ENCODE data around the gene ZNF576. TPM values are rescaled to one million over a fixed set of nuclear protein-coding genes. Genes with fewer than 3 reads are reported as not detected.
"Not testable (repeated sequence)": the region's sequence is repeated elsewhere in the genome, so short reads cannot be mapped to it uniquely, and the experiment has no call there.

ZNF576 gene
- total RNA-seq, 1 donor from 2014 or later = 9.5 TPM

GRCh38 chr19:43641333-43641732 is 44.9 kb downstream of the ZNF576 start:
- Histone ChIP-seq H3K27me3 (ENCODE audit: control insufficient read depth, insufficient read depth, low read length) (peaks cover 14% of the 10 kb centered on the region), H3K36me3 (ENCODE audit: control insufficient read depth, insufficient read depth, low read length) (no peaks in the 10 kb centered on the region), H3K4me3 (ENCODE audit: low read depth, low read length) (no peak overlapping the region)
- DNase-seq (ENCODE audit: low read depth) (no peak), FAIRE-seq (no peak)
- TF ChIP-seq CTCF (IDR thresholded peaks at IDR 0.05; ENCODE audit: insufficient read depth, low read length, severe bottlenecking) = no peak

GRCh38 chr19:43642531-43642930 is 46.1 kb downstream of the ZNF576 start:
- H3K36me3 ChIP-seq (ENCODE audit: control insufficient read depth, insufficient read depth, low read length) = no peaks in the 10 kb centered on the region
- TF ChIP-seq CTCF (IDR thresholded peaks at IDR 0.05; ENCODE audit: insufficient read depth, low read length, severe bottlenecking) = no peak
- peaks cover 11% of the 10 kb centered on the region for H3K27me3 ChIP-seq (ENCODE audit: control insufficient read depth, insufficient read depth, low read length)
- FAIRE-seq (no peak), DNase-seq (ENCODE audit: low read depth) (no peak)
- H3K4me3 ChIP-seq (ENCODE audit: low read depth, low read length) = no peak overlapping the region

GRCh38 chr19:43643326-43643725 is 46.9 kb downstream of the ZNF576 start:
- Histone ChIP-seq H3K36me3 (ENCODE audit: control insufficient read depth, insufficient read depth, low read length) (no peaks in the 10 kb centered on the region), H3K4me3 (ENCODE audit: low read depth, low read length) (no peak overlapping the region), H3K27me3 (ENCODE audit: control insufficient read depth, insufficient read depth, low read length) (peaks cover 8% of the 10 kb centered on the region)
- FAIRE-seq (no peak), DNase-seq (ENCODE audit: low read depth) (no peak)
- TF ChIP-seq CTCF (IDR thresholded peaks at IDR 0.05; ENCODE audit: insufficient read depth, low read length, severe bottlenecking) = no peak

- H3K27me3 ChIP-seq (ENCODE audit: control insufficient read depth, insufficient read depth, low read length) = peaks cover 1% of the 10 kb centered on the region
- no peak for TF ChIP-seq CTCF (IDR thresholded peaks at IDR 0.05; ENCODE audit: insufficient read depth, low read length, severe bottlenecking)
- FAIRE-seq (no peak), DNase-seq (ENCODE audit: low read depth) (no peak)
- no peak overlapping the region for H3K4me3 ChIP-seq (ENCODE audit: low read depth, low read length)
- H3K36me3 ChIP-seq (ENCODE audit: control insufficient read depth, insufficient read depth, low read length) = no peaks in the 10 kb centered on the region
Measured at GRCh38 chr19:43644181-43644580, 47.8 kb downstream of the ZNF576 start.

GRCh38 chr19:43648633-43649032 is 52.2 kb downstream of the ZNF576 start:
- Histone ChIP-seq H3K27me3 (ENCODE audit: control insufficient read depth, insufficient read depth, low read length) (no peaks in the 10 kb centered on the region), H3K4me3 (ENCODE audit: low read depth, low read length) (no peak overlapping the region), H3K36me3 (ENCODE audit: control insufficient read depth, insufficient read depth, low read length) (no peaks in the 10 kb centered on the region)
- no peak for TF ChIP-seq CTCF (IDR thresholded peaks at IDR 0.05; ENCODE audit: insufficient read depth, low read length, severe bottlenecking)
- DNase-seq (ENCODE audit: low read depth) = no peak
- FAIRE-seq = no peak

- Histone ChIP-seq H3K27me3 (ENCODE audit: control insufficient read depth, insufficient read depth, low read length) (no peaks in the 10 kb centered on the region), H3K4me3 (ENCODE audit: low read depth, low read length) (no peak overlapping the region), H3K36me3 (ENCODE audit: control insufficient read depth, insufficient read depth, low read length) (peaks cover under 1% of the 10 kb centered on the region)
- no peak for FAIRE-seq
- no peak for DNase-seq (ENCODE audit: low read depth)
- TF ChIP-seq CTCF (IDR thresholded peaks at IDR 0.05; ENCODE audit: insufficient read depth, low read length, severe bottlenecking) = no peak
Measured at GRCh38 chr19:43649514-43649913, 53.1 kb downstream of the ZNF576 start.

GRCh38 chr19:43650276-43650675 is 53.9 kb downstream of the ZNF576 start:
- not testable (repeated sequence) for H3K36me3 ChIP-seq (ENCODE audit: control insufficient read depth, insufficient read depth, low read length); H3K27me3 ChIP-seq (ENCODE audit: control insufficient read depth, insufficient read depth, low read length); FAIRE-seq; DNase-seq (ENCODE audit: low read depth); H3K4me3 ChIP-seq (ENCODE audit: low read depth, low read length)
